Neuron (in vitro differentiated cells): Measurements from ENCODE around the gene KBTBD2.
"Not testable (repeated sequence)": the region's sequence is repeated elsewhere in the genome, so short reads cannot be mapped to it uniquely, and the experiment has no call there.

Experiments used
- H2AFZ ChIP-seq: one replicate; pipeline ENCODE4 v1.6.1; 2013; ENCODE audit warnings: low read depth, mild to moderate bottlenecking, inconsistent platforms, low read length, moderate library complexity
- H3K27me3 ChIP-seq: one replicate; pipeline ENCODE4 v1.6.1; 2013; ENCODE audit warnings: low read length; ENCODE audit not compliant: insufficient read depth
- H3K36me3 ChIP-seq: one replicate; pipeline ENCODE4 v1.6.1; 2013; ENCODE audit warnings: low read length; ENCODE audit not compliant: insufficient read depth
- H3K4me1 ChIP-seq: one replicate; pipeline ENCODE4 v1.6.1; 2013; ENCODE audit warnings: low read length; ENCODE audit not compliant: insufficient read depth
- H3K4me3 ChIP-seq: 2 replicates; pipeline ENCODE4 v1.5.1; 2013; ENCODE audit warnings: mild to moderate bottlenecking, low read length, moderate library complexity
- H3K9me3 ChIP-seq: one replicate; pipeline ENCODE4 v1.6.1; 2013; ENCODE audit warnings: low read length

KBTBD2 gene

DNA sequence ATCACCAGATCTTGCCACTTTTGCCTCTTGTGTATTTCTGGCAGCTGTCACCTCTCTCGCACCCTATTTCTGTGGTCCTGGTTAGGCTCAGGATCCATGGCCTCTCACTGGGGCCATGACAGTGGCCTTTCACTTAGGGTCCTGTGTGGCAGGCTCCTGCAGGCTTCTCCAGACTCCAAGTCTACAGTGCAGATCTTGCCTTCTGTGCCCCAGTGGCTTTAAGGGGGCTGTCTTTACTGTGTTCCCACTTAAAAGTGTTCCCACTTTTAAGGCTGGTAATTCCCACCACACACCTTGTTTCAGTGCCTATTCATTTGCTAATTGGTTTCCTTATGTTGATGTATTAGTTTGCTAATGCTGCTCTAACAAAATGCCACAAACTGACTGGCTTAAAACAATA is 27.7 kb downstream of the KBTBD2 start:
- not testable (repeated sequence) for H3K9me3 ChIP-seq, H3K4me3 ChIP-seq, H2AFZ ChIP-seq, H3K4me1 ChIP-seq, H3K27me3 ChIP-seq
- H3K36me3 ChIP-seq = peaks cover 17% of the 10 kb centered on the region

- Histone ChIP-seq H3K4me1 (peaks cover 3% of the 10 kb centered on the region), H2AFZ (no peak overlapping the region), H3K4me3 (no peak overlapping the region), H3K36me3 (no peaks in the 10 kb centered on the region), H3K9me3 (peaks cover 2% of the 10 kb centered on the region), H3K27me3 (no peaks in the 10 kb centered on the region)
These were observed 31.5 kb downstream of the KBTBD2 start for GRCh38 chr7:32860090-32860489.

- no peaks in the 10 kb centered on the region for H3K36me3 ChIP-seq
- H3K4me1 ChIP-seq = peaks cover 3% of the 10 kb centered on the region
- no peak overlapping the region for H2AFZ ChIP-seq
- no peaks in the 10 kb centered on the region for H3K27me3 ChIP-seq
- H3K4me3 ChIP-seq = no peak overlapping the region
- H3K9me3 ChIP-seq = no peaks in the 10 kb centered on the region
These were observed 32.9 kb downstream of the KBTBD2 start for GRCh38 chr7:32858648-32859047.

GRCh38 chr7:32857063-32857462 is 34.5 kb downstream of the KBTBD2 start:
- H3K9me3 ChIP-seq, H3K27me3 ChIP-seq, H3K36me3 ChIP-seq, H3K4me1 ChIP-seq, H2AFZ ChIP-seq, H3K4me3 ChIP-seq: not testable (repeated sequence)

DNA sequence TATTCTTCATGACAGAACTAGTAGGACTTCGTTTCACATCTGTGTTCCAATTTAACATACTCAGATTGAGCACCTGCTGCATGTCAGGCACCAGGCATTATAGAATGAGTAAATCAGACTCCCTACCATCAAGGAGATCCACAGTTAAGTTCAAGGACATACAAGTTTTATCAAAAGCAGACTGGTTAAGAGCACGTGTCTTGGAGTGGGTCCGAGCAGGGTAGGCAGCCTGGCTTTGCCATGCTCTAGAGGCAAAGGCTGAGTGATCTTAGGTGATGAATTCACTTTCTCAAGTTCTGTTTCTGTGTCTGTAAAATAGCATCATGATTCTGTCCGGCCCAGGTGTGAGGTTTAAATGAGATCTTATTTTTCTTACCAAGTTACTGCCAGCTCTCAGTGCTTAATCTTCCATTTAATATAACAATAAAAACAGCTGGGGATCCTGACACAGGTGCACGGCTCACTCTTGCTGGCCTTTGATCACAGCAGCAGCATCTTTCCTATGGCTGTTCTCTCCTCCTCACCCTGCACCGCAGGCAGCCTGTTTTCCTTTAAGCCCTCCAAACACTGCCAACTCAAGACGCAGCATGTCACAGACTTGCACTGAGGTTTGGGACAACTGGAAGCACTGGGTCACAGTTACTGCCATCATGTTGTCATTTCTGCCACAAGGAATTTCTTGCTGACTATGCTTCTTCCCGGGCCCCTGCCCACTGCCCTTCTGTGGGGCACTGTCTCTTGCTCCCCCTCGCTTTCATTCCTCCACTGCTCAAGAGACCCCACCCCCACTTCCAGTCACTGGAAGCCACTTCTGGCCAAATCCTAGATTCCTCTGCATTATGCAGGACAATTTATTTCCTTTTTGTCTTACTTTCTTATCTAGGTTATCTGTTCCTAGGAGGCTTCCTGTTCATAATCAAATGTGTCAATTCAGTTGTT is 35.5 kb downstream of the KBTBD2 start:
- H3K4me1 ChIP-seq, H3K4me3 ChIP-seq, H2AFZ ChIP-seq, H3K27me3 ChIP-seq, H3K9me3 ChIP-seq, H3K36me3 ChIP-seq: not testable (repeated sequence)

DNA sequence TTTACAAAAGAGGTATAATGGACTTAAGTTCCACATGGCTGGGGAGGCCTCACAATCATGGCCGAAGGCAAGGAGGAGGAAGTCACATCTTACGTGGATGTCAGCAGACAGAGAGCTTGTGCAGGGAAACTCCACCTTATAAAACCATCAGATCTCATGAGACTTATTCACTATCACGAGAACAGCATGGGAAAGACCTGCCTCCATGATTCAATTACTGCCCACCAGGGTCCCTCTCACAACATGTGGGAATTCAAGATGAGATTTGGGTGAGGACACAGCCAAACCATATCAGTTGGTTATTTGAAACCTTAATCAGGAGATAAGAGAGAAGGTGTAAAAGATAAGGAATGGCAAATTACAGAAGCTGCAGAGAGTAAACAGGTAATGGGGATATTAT is 40.9 kb downstream of the KBTBD2 start:
- not testable (repeated sequence) for H3K27me3 ChIP-seq, H2AFZ ChIP-seq, H3K4me1 ChIP-seq, H3K4me3 ChIP-seq, H3K9me3 ChIP-seq, H3K36me3 ChIP-seq

DNA sequence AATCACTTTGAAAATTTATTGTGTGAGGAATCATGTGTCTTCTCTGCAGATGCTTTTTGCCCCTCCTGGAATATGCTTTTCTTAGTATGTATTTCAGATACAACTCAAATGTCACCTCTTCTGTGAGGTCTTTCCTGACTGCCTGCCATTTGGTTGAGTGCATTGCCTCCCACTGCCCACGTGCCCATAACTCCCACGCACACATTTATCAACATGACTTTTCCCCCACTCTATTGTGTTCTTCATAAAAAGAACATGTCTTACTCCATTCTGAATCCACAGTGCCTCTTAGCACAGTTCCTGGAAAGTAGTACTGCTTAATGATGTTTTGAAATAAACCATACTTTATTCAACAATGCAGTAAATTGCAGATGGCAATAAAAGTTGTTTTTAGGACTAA is 42.9 kb downstream of the KBTBD2 start:
- not testable (repeated sequence) for H3K27me3 ChIP-seq, H3K4me3 ChIP-seq, H3K9me3 ChIP-seq, H2AFZ ChIP-seq, H3K4me1 ChIP-seq, H3K36me3 ChIP-seq

DNA sequence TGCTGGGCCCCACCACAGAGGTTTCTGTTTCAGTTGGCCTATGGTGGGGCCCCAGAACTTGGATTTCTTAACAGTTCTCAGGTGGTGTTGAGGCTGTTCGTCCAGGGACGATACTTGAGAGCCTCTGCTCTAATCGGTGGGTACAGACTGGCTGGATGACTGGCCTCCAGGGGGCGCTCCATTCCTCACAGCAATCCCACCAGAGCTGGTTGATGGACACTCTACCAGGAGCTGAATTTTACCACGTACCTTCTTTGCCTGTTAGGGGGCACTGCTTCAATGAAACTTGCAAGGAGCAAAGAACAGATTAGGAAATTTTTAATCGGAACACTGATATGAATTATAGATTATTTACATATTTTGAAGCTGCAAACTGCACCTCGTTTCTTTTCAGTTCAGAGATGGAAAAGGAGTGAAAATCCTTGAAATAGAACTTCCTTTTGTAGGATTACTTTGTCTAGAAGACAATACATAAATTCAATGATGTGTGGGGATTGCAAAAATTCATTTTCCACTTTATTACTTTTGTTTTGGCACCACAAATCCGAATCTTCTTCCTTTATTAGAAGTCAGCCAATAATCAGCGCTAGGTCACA is 44.8 kb downstream of the KBTBD2 start:
- Histone ChIP-seq H3K36me3 (no peaks in the 10 kb centered on the region), H3K4me3 (no peak overlapping the region), H2AFZ (no peak overlapping the region), H3K27me3 (no peaks in the 10 kb centered on the region), H3K9me3 (no peaks in the 10 kb centered on the region), H3K4me1 (no peaks in the 10 kb centered on the region)

GRCh38 chr7:32844748-32845147 is 46.8 kb downstream of the KBTBD2 start:
- H2AFZ ChIP-seq, H3K36me3 ChIP-seq, H3K27me3 ChIP-seq, H3K9me3 ChIP-seq, H3K4me1 ChIP-seq, H3K4me3 ChIP-seq: not testable (repeated sequence)

- H3K4me3 ChIP-seq, H2AFZ ChIP-seq, H3K27me3 ChIP-seq, H3K4me1 ChIP-seq, H3K9me3 ChIP-seq, H3K36me3 ChIP-seq: not testable (repeated sequence)
These were observed 47.8 kb downstream of the KBTBD2 start for GRCh38 chr7:32843763-32844162.

- not testable (repeated sequence) for H3K27me3 ChIP-seq, H3K9me3 ChIP-seq, H3K4me1 ChIP-seq, H2AFZ ChIP-seq, H3K4me3 ChIP-seq, H3K36me3 ChIP-seq
These were observed 51.7 kb downstream of the KBTBD2 start for GRCh38 chr7:32839846-32840245.

GRCh38 chr7:32828996-32829752 is 62.4 kb downstream of the KBTBD2 start:
- H3K4me1 ChIP-seq, H3K36me3 ChIP-seq, H3K9me3 ChIP-seq, H3K4me3 ChIP-seq, H2AFZ ChIP-seq, H3K27me3 ChIP-seq: not testable (repeated sequence)
